GM21381 (cell line): Measurements from ENCODE around the gene RAD51B.
"Not testable (repeated sequence)": the region's sequence is repeated elsewhere in the genome, so short reads cannot be mapped to it uniquely, and the experiment has no call there.

Source experiments
- ATAC-seq: cut with Tn5 transposase; IDR thresholded peaks from one replicate; pipeline ENCODE4 v1.9.1; 2021; ENCODE audit warnings: mild to moderate bottlenecking, moderate library complexity; ENCODE audit not compliant: unreplicated experiment

RAD51B gene

DNA sequence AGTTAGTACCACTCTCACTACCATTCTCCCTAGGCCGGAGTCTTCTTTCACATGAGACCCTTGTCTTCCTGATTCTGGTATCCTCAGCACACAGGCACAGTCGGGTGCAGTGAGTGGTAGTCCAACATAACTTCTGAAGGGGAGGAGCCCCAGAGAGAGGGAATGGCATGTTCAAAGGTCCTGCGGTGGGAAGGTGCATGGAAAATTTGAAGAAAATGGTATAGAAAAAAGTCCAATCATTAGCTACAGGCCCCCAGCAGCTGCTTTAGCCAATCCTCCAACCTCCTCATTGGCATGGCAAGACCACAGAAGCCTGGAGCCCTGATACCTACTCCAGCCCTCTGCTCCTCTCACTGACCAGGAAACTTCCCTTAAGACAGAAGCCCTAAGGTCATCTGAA is 876.7 kb downstream of the RAD51B start:
- no peak for ATAC-seq

GRCh38 chr14:68696721-68697495 is 877.3 kb downstream of the RAD51B start:
- no peak for ATAC-seq

DNA sequence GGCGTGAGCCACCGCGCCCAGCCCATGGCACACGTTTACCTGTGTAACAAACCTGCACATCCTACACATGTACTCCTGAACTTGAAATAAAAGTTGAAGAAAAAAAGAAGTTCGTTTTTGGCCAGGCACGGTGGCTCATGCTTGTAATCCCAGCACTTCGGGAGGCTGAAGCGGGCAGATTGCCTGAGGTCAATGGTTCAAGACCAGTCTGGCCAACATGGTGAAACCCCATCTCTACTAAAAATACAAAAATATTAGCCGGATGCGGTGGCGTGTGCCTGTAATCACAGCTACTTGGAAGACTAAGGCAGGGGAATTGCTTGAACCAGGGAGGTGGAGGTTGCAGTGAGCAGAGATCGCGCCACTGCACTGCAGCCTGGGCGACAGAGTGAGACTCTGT is 879.2 kb downstream of the RAD51B start:
- not testable (repeated sequence) for ATAC-seq

DNA sequence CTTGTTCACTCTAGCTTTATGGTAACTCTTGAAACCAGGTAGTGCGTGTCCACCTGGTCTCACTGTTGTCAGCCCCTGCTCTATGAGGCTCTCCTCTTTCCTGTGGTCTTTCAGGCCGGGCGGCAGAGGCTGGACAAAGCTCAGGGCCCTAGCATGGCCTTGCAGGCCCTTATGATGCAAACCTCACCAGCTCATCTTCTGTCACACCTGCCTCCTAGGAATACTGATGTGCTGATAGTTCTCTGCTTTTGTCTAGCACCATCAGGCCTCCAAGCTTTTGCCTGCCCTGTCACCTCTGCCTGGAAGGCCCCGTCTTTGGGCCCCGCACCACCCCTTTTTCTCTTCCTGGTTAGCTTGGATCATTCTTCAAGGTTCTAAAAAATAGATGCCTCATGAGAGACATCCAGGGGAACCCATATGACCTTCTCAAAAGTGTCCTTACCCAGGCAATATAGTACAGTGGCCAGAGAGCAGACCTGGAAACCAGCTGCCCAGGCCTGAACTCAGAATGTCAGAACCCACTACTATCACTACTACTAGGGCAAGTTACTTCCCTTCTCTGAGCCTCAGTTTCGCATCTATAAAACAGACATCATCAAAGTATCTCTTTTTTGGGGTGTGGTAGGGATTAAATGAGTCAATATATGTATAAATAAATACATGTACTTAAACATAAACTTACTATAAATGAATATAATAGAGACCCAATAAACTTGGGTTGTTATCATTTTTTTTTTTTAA is 881.6 kb downstream of the RAD51B start:
- ATAC-seq: no peak

- ATAC-seq: no peak
These were observed 882.6 kb downstream of the RAD51B start for GRCh38 chr14:68702135-68702534.

GRCh38 chr14:68702578-68702977 is 883.0 kb downstream of the RAD51B start:
- no peak for ATAC-seq

DNA sequence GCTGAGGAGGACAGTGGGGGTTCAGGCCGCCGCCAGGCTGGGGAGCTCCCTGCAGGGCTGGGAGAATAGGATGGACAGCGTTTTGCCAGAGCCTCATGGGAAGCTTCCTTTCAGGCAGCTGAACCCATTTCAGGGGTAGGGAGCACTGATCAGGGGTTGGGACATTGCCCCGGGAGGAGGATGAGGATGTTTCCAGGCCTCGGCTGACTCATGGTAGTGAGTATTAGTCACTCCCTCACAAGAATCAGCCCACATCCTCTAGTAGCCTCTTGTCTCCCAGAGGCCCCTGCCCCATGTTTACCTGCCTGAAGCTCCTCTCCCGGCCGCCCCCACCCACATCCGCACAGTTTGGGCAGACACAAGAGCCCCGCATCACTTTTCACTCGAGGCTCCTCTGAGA is 883.5 kb downstream of the RAD51B start:
- ATAC-seq: no peak

GRCh38 chr14:68704736-68705720 is 885.4 kb downstream of the RAD51B start:
- no peak for ATAC-seq

DNA sequence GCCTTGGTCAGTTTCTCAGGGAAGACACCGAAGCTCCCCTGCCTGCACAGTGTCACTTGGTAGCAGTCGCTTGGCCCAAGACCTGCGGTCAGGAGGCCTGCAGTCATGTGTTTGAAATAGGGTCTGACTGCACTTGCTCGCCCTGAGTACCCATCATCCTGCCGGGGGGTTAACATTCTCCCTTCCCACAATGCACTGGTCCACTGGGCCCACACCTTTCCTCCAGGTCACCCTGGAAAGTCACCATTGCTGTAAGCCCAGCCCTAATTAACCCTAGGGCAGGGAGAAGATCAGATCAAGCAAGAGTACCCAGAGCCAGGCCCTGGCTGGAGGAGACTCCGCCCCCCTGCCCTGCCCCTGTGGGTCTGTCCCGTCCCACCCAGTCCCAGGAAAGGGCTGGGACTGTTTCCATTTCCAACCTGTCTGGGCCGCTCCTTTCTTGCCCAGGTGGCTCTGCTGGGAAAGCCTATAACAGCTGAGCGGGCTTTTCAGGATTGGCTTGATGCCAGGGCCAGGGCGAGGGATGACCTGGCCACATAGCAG is 886.2 kb downstream of the RAD51B start:
- no peak for ATAC-seq

- ATAC-seq: no peak
These were observed 887.9 kb downstream of the RAD51B start for GRCh38 chr14:68707482-68707881.

GRCh38 chr14:68708343-68708742 is 888.8 kb downstream of the RAD51B start:
- ATAC-seq: no peak

GRCh38 chr14:68709007-68709406 is 889.4 kb downstream of the RAD51B start:
- no peak for ATAC-seq

DNA sequence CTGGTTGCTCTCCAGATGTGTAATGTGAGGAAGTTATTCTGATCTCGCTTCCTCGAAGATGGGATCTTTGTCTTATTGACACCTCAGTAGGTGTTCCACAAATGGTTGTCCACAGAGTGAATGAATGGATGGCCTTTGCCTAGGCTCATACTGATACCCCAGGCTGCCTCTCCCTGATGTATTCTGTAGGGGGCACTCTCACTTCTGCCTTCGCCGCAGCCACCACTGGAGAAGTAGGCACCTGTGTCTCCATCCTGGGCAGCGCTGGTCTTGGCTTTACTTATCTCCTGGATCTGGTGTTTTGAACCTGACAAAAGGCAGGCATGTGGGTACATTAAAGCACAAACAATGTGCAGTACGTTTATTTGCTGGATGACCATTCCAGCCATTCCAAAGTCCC is 891.2 kb downstream of the RAD51B start:
- no peak for ATAC-seq

DNA sequence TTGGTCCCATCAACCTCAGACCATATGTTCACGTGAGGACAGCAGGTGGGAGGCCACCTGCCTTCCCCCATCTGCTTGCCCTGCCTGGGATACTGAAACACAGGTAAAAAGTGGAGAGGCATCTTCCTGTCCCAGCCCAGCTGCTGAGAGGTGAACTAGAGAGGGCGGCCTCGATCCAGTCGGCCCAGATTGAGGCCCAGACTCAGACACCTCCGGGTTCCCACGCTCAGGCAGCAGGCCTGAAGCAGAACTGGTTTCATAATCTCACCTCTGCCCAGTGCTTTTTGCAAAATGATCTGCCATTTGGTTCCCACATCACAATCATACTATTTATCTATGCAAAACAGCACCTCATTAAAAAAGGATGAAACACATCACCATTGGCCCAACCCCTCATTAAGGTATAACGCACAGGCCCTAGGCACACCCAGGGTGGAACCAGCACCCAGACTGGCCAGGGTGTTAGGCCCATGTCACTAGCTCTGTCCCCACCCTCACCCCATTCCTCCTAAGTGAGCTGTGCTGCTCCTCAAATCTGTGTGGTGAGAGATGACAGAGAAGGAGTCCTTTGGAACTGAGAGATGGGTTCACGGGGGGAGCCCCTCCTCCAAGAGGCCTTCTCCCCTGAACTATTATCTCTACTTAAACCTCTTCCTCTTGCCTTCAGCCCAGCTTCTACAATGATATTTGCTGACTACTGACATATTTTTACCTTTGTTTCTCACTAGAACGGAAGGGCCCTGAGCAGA is 892.2 kb downstream of the RAD51B start:
- ATAC-seq: no peak

- no peak for ATAC-seq
These were observed 893.3 kb downstream of the RAD51B start for GRCh38 chr14:68712703-68713370.

DNA sequence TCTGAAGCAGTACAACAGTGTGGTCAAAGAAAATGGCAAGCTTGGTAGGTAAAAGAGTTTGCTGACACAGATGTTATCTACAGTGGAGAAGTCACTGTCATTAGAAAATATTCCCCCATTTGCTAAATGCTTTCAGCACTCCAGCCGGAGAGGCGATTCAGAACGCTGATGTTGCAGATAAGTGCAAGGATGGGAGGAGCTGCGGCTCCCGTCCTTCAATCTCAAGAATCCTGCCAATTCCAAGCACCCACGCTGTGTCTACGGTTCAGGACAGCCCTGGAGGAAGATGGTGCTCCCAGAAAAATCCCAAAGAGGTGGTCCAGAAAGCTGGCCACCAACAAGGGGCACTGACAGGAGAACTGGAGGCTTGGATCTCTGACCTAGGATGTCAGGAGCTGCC is 894.2 kb downstream of the RAD51B start:
- ATAC-seq: no peak

DNA sequence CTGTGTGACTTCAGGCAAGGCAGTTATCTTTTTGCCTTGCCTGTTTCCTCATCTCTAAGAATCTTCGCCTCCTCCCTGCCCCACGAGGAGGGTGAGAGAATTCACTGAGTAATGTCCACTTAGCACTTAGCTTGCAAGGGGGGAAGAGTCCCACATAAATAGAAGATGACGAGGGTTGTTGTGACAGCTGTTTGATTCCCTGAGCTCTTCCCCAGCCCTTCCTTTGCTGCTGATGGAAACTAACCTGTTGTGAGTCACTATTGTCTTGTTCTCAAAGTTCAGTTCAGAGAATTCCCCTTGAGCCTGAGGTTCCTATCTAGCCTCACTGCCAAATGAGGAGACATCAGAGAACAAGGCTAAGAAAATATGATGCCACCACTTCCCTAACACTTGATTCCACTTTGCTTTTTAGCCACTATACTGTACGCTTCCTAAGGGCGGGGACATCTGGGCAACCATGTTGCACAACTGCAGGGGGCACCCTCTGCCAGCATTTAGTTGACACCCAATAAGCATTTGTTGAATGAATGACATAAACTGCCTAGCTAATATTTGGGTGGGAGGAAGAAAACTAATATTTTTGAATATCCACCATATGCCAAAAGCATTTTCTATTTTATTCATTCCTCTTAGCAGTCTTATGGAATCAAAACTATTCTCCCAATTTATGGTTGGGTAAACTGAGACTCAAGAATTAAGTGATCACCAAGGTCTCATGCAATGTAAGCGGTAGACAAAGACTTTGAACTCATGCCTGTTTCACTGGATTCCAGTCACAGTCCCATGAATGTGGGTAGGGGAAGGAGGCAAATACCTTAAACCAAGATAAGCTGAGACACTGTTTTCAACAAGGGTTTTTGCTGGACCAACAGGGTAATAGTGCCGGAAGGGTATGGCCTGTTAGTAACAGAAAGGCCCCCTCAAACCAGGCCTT is 895.7 kb downstream of the RAD51B start:
- ATAC-seq: no peak

DNA sequence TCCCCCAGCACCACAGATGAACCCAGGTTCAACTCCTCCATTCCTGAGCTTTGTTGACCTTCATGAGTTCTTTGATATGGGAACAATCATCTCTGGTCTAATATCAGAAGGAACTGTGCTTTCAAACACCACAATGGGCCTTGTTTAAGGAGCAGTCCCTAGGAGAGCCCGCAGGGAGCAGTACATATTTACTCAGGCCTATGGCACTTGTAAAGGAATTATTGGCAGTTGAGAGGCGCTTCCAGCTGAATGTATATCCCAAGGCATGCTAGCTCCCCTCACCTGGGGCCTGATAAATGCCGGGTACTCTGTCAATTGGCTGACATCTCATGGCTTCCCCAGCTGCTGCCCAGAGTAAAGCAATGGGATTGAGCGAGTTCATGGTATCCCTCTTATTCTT is 897.1 kb downstream of the RAD51B start:
- ATAC-seq: no peak
